OCI-LY3 (cell line): ENCODE data around the gene APBB2.

ENCODE experiments used
- H2AFZ ChIP-seq: fragments of 200-600, 300-600 bp; shearing (Covaris generic); 2 replicates; pipeline ENCODE4 v1.6.0; 2014; ENCODE audit warnings: antibody characterized with exemption, low read depth, low read length
- H3K27ac ChIP-seq: fragments of 200-600, 300-600 bp; sonication (generic); 2 replicates; pipeline ENCODE4 v1.5.1; 2014; ENCODE audit warnings: mild to moderate bottlenecking, low read length, moderate library complexity, mixed read lengths
- H3K27me3 ChIP-seq: fragments of 200-600, 300-600 bp; sonication (generic); 2 replicates; pipeline ENCODE4 v1.6.1; 2014; ENCODE audit warnings: low read depth, low read length, mixed read lengths
- H3K36me3 ChIP-seq: fragments of 200-600, 300-600 bp; sonication (generic); replicated peaks from 2 replicates; pipeline ENCODE3; 2014; ENCODE audit warnings: low read depth, low read length, mixed read lengths
- H3K4me1 ChIP-seq: fragments of 300-600, 200-600 bp; sonication (generic); 2 replicates; pipeline ENCODE4 v1.6.1; 2014; ENCODE audit warnings: low read length, mixed read lengths
- H3K4me2 ChIP-seq: fragments of 200-600, 300-600 bp; sonication (generic); 2 replicates; pipeline ENCODE4 v1.6.1; 2014; ENCODE audit warnings: low read length, mixed read lengths
- H3K4me3 ChIP-seq: fragments of 300-600, 200-600 bp; sonication (generic); 2 replicates; pipeline ENCODE4 v1.5.1; 2014; ENCODE audit warnings: antibody characterized with exemption, mild to moderate bottlenecking, low read length, moderate library complexity
- H3K79me2 ChIP-seq: fragments of 300-600, 200-600 bp; shearing (Covaris generic); 2 replicates; pipeline ENCODE4 v1.6.1; 2014; ENCODE audit warnings: mild to moderate bottlenecking, low read length, mixed read lengths
- H3K9ac ChIP-seq: fragments of 300-600, 200-600 bp; shearing (Covaris generic); 2 replicates; pipeline ENCODE4 v1.6.0; 2014; ENCODE audit warnings: mild to moderate bottlenecking, low read length, moderate library complexity
- H3K9me3 ChIP-seq: fragments of 200-600, 300-600 bp; shearing (Covaris generic); 2 replicates; pipeline ENCODE4 v1.6.1; 2014; ENCODE audit warnings: low read length, mixed read lengths; ENCODE audit not compliant: insufficient read depth
- H4K20me1 ChIP-seq: fragments of 200-600, 300-600 bp; sonication (generic); 2 replicates; pipeline ENCODE4 v1.6.1; 2016; ENCODE audit warnings: low read length, mixed read lengths; ENCODE audit not compliant: insufficient read depth
- CTCF ChIP-seq: fragments of 200-600, 300-600 bp; sonication (generic); IDR thresholded peaks from 2 replicates; pipeline ENCODE4 v1.5.1; 2014; ENCODE audit warnings: antibody characterized with exemption, low read length, low read depth
- EZH2phosphoT487 ChIP-seq: fragments of 200-600 bp; shearing (Covaris generic); IDR thresholded peaks from 2 replicates; pipeline ENCODE4 v1.6.1; 2018; ENCODE audit warnings: antibody characterized with exemption, mixed run types, low read depth

APBB2 gene

GRCh38 chr4:41156574-41156973 lies 57.8 kb downstream of the APBB2 start:
- TF ChIP-seq CTCF: no peak
- no peak for TF ChIP-seq EZH2phosphoT487
- no peaks in the 10 kb centered on the region for H3K27me3 ChIP-seq
- no peaks in the 10 kb centered on the region for H3K9me3 ChIP-seq
- no peak overlapping the region for H2AFZ ChIP-seq
- H3K27ac ChIP-seq: no peak overlapping the region
- no peak overlapping the region for H3K9ac ChIP-seq
- H3K4me3 ChIP-seq: no peak overlapping the region
- H3K36me3 ChIP-seq: no peaks in the 10 kb centered on the region
- no peaks in the 10 kb centered on the region for H3K4me1 ChIP-seq
- no peaks in the 10 kb centered on the region for H4K20me1 ChIP-seq
- no peak overlapping the region for H3K4me2 ChIP-seq
- no peaks in the 10 kb centered on the region for H3K79me2 ChIP-seq

- Histone ChIP-seq H3K9me3 (no peaks in the 10 kb centered on the region), H3K4me1 (no peaks in the 10 kb centered on the region), H3K27me3 (no peaks in the 10 kb centered on the region), H3K27ac (no peak overlapping the region), H3K79me2 (no peaks in the 10 kb centered on the region), H2AFZ (no peak overlapping the region), H3K36me3 (no peaks in the 10 kb centered on the region), H4K20me1 (no peaks in the 10 kb centered on the region), H3K4me2 (no peak overlapping the region), H3K4me3 (no peak overlapping the region), H3K9ac (no peak overlapping the region)
- TF ChIP-seq CTCF: no peak
- no peak for TF ChIP-seq EZH2phosphoT487
Measured at GRCh38 chr4:41155194-41155830, 59.0 kb downstream of the APBB2 start.

- TF ChIP-seq EZH2phosphoT487 (no peak), CTCF (no peak)
- no peak overlapping the region for H2AFZ ChIP-seq
- H3K4me3 ChIP-seq: no peak overlapping the region
- no peak overlapping the region for H3K4me2 ChIP-seq
- H3K9ac ChIP-seq: no peak overlapping the region
- H3K9me3 ChIP-seq: no peaks in the 10 kb centered on the region
- no peaks in the 10 kb centered on the region for H3K4me1 ChIP-seq
- no peaks in the 10 kb centered on the region for H4K20me1 ChIP-seq
- H3K27ac ChIP-seq: no peak overlapping the region
- H3K27me3 ChIP-seq: no peaks in the 10 kb centered on the region
- no peaks in the 10 kb centered on the region for H3K79me2 ChIP-seq
- no peaks in the 10 kb centered on the region for H3K36me3 ChIP-seq
Measured at GRCh38 chr4:41154814-41155177, 59.5 kb downstream of the APBB2 start.

- no peak overlapping the region for H3K9ac ChIP-seq
- no peaks in the 10 kb centered on the region for H3K4me1 ChIP-seq
- no peaks in the 10 kb centered on the region for H3K79me2 ChIP-seq
- no peak overlapping the region for H3K27ac ChIP-seq
- no peak overlapping the region for H2AFZ ChIP-seq
- no peak overlapping the region for H3K4me3 ChIP-seq
- no peaks in the 10 kb centered on the region for H3K36me3 ChIP-seq
- no peaks in the 10 kb centered on the region for H3K9me3 ChIP-seq
- no peaks in the 10 kb centered on the region for H4K20me1 ChIP-seq
- no peaks in the 10 kb centered on the region for H3K27me3 ChIP-seq
- no peak for TF ChIP-seq EZH2phosphoT487
- no peak for TF ChIP-seq CTCF
- no peak overlapping the region for H3K4me2 ChIP-seq
Measured at GRCh38 chr4:41154010-41154813, 60.1 kb downstream of the APBB2 start.
